Endodermal cell (in vitro differentiated cells): ENCODE data around the gene FARP1. TPM values are rescaled to one million over a fixed set of nuclear protein-coding genes. Genes with fewer than 3 reads are reported as not detected.

Experiments
- DNase-seq: peaks from one replicate; pipeline ENCODE4 v3.0.0-alpha.2; 2017
- H3K27ac ChIP-seq: 2 replicates; pipeline ENCODE4 v1.5.1; 2013; ENCODE audit warnings: mild to moderate bottlenecking, low read depth, low read length, moderate library complexity
- H3K27me3 ChIP-seq: 2 replicates; pipeline ENCODE4 v1.6.1; 2013; ENCODE audit warnings: mild to moderate bottlenecking, low read length, moderate library complexity; ENCODE audit not compliant: insufficient read depth, control insufficient read depth, poor library complexity, severe bottlenecking
- H3K36me3 ChIP-seq: 2 replicates; pipeline ENCODE4 v1.7.0; 2013; ENCODE audit warnings: mild to moderate bottlenecking, low read length, moderate library complexity; ENCODE audit not compliant: control insufficient read depth, insufficient read depth
- H3K4me1 ChIP-seq: one replicate; pipeline ENCODE4 v1.7.0; 2013; ENCODE audit warnings: low read length; ENCODE audit not compliant: control insufficient read depth, insufficient read depth
- H3K4me3 ChIP-seq: 2 replicates; pipeline ENCODE4 v1.5.1; 2013; ENCODE audit warnings: mild to moderate bottlenecking, low read length, moderate library complexity
- H3K9ac ChIP-seq: 2 replicates; pipeline ENCODE4 v1.6.1; 2013; ENCODE audit warnings: mild to moderate bottlenecking, low read length, moderate library complexity; ENCODE audit not compliant: poor library complexity, severe bottlenecking; ENCODE audit errors: extremely low read depth
- H3K9me3 ChIP-seq: 2 replicates; pipeline ENCODE4 v1.6.1; 2013; ENCODE audit warnings: mild to moderate bottlenecking, low read length, moderate library complexity; ENCODE audit not compliant: control insufficient read depth
- H3K27ac Mint-ChIP-seq: 2 replicates; pipeline ENCODE4 v1.8.0; 2020; ENCODE audit warnings: mixed read lengths
- H3K27me3 Mint-ChIP-seq: 2 replicates; pipeline ENCODE4 v1.8.0; 2021; ENCODE audit warnings: mild to moderate bottlenecking, mixed read lengths; ENCODE audit not compliant: insufficient read depth
- H3K36me3 Mint-ChIP-seq: 2 replicates; pipeline ENCODE4 v1.8.0; 2020; ENCODE audit warnings: low read depth, mixed read lengths
- H3K4me1 Mint-ChIP-seq: 2 replicates; pipeline ENCODE4 v1.8.0; 2020; ENCODE audit warnings: mixed read lengths
- H3K4me3 Mint-ChIP-seq: 2 replicates; pipeline ENCODE4 v1.8.0; 2020; ENCODE audit warnings: mild to moderate bottlenecking, moderate library complexity, mixed read lengths
- H3K9me3 Mint-ChIP-seq: 2 replicates; pipeline ENCODE4 v1.8.0; 2020; ENCODE audit warnings: mild to moderate bottlenecking, mixed read lengths
- WGBS, 2 experiments: methylation state at CpG; one replicate each; pipeline versions ENCODE4 v1.1.5 to v1.1.7; 2013; ENCODE audit warnings: missing lambda C conversion rate in 2 of 2, mixed read lengths in 1 of 2; ENCODE audit not compliant: insufficient coverage in 1 of 2, insufficient read length in 1 of 2; 5-methylcytosine and 5-hydroxymethylcytosine counted together
- total RNA-seq, 2 donors: library from RNA; stranded (reverse); fragmentation: NEBNext Ultra II Directional in 1 of 2; extraction: Animal tissue kit (Norgen Biotek cat#: 25700) in 1 of 2; gene quantifications; 2 replicates in 1 of 2; 3 replicates in 1 of 2; pipeline ENCODE4 v1.2.1, GENCODE V29; 2021
- TF ChIP-seq, protein P1 (sequence below): fragments of 200-600 bp; sonication (generic); conservative IDR thresholded peaks from 2 replicates; pipeline ENCODE4 v1.5.0; 2021; ENCODE audit warnings: antibody characterized with exemption, mild to moderate bottlenecking

FARP1 gene
- total RNA-seq, 2 donors from 2014 or later: 237 to 319 TPM

GRCh38 chr13:98451676-98452470 lies 309.0 kb downstream of the FARP1 start:
- Histone ChIP-seq H3K36me3 (peaks cover 88% of the 10 kb centered on the region), H3K4me3 (no peak overlapping the region), H3K9me3 (no peaks in the 10 kb centered on the region), H3K9ac (no peak overlapping the region), H3K27me3 (no peaks in the 10 kb centered on the region), H3K27ac (peak overlapping the region; percentile 80), H3K4me1 (peaks cover 15% of the 10 kb centered on the region)
- DNase-seq: no peak
- Mint-ChIP-seq H3K4me1 (peaks cover 31% of the 10 kb centered on the region), H3K27me3 (no peaks in the 10 kb centered on the region), H3K4me3 (no peak overlapping the region), H3K9me3 (no peaks in the 10 kb centered on the region), H3K36me3 (peaks cover 64% of the 10 kb centered on the region), H3K27ac (peak overlapping the region; percentile 89)
- WGBS, 2 experiments: 92 to 95% methylated on average over 16 to 23 of the region's 23 CpGs
- TF ChIP-seq, protein P1, sequence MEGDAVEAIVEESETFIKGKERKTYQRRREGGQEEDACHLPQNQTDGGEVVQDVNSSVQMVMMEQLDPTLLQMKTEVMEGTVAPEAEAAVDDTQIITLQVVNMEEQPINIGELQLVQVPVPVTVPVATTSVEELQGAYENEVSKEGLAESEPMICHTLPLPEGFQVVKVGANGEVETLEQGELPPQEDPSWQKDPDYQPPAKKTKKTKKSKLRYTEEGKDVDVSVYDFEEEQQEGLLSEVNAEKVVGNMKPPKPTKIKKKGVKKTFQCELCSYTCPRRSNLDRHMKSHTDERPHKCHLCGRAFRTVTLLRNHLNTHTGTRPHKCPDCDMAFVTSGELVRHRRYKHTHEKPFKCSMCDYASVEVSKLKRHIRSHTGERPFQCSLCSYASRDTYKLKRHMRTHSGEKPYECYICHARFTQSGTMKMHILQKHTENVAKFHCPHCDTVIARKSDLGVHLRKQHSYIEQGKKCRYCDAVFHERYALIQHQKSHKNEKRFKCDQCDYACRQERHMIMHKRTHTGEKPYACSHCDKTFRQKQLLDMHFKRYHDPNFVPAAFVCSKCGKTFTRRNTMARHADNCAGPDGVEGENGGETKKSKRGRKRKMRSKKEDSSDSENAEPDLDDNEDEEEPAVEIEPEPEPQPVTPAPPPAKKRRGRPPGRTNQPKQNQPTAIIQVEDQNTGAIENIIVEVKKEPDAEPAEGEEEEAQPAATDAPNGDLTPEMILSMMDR: no peak

DNA sequence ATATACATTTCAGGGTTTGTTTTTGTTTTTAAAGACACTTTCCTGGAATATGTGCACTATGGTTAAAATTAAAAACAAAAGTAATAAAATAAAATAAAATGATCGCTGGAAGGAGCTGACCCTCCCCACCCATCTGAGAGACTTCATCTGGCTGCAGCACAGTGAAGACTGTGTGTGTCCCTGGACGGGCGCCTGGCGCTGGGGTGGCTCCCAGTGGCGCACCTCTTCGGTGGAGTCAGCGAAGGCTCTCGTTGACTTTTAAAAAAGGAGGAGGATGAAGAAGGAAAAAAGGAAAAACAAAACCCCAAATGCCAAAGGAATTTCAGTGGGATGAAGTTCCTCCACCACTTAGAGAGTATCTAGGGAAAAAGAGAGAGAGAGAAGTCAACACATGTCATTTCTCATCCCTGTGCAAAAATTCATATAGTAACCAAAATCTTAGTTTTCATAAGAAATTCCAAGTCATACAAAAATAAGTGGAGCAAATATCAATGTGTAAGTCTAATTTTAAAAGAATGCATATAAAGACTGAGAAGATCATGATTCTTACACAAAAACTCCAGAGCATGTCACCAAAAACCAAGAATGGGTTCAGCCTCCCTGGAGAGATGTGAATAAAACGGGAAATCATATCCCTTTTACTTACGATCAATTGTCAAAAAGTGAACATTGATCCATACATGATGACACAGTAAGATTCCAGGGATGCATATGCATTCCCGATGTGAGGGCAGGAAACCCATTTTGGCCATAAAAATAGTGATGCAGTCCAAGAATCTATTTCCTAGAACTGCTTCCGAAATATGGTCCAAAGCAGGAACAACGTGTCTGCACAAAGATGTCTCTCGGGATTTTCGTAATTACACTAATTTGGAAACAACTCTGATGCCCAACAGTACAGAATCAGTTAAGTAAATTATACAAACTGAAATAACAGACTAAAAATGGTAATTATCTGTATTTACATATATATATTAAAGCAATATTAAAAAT lies 310.3 kb downstream of the FARP1 start:
- no peaks in the 10 kb centered on the region for H3K27me3 Mint-ChIP-seq
- H3K36me3 ChIP-seq: peaks cover 86% of the 10 kb centered on the region
- H3K4me1 ChIP-seq: peaks cover 15% of the 10 kb centered on the region
- no peaks in the 10 kb centered on the region for H3K9me3 ChIP-seq
- DNase-seq: no peak
- no peaks in the 10 kb centered on the region for H3K9me3 Mint-ChIP-seq
- H3K4me3 ChIP-seq: no peak overlapping the region
- TF ChIP-seq, protein P1: no peak
- H3K27ac Mint-ChIP-seq: no peak overlapping the region
- H3K27ac ChIP-seq: no peak overlapping the region
- H3K4me1 Mint-ChIP-seq: peaks cover 31% of the 10 kb centered on the region
- 96 to 98% methylated on average over 9 to 15 of the region's 15 CpGs for WGBS, 2 experiments
- H3K27me3 ChIP-seq: no peaks in the 10 kb centered on the region
- H3K36me3 Mint-ChIP-seq: peaks cover 61% of the 10 kb centered on the region
- no peak overlapping the region for H3K9ac ChIP-seq
- no peak overlapping the region for H3K4me3 Mint-ChIP-seq

- H3K27me3 ChIP-seq: no peaks in the 10 kb centered on the region
- no peak overlapping the region for H3K9ac ChIP-seq
- Mint-ChIP-seq H3K27ac (no peak overlapping the region), H3K4me3 (no peak overlapping the region), H3K27me3 (no peaks in the 10 kb centered on the region), H3K9me3 (no peaks in the 10 kb centered on the region), H3K4me1 (peaks cover 26% of the 10 kb centered on the region), H3K36me3 (peaks cover 56% of the 10 kb centered on the region)
- H3K4me3 ChIP-seq: no peak overlapping the region
- no peak for DNase-seq
- H3K36me3 ChIP-seq: peaks cover 85% of the 10 kb centered on the region
- WGBS, 2 experiments: 90 to 94% methylated on average over 7 of the region's 7 CpGs
- H3K9me3 ChIP-seq: no peaks in the 10 kb centered on the region
- no peak overlapping the region for H3K27ac ChIP-seq
- TF ChIP-seq, protein P1: no peak
- H3K4me1 ChIP-seq: peaks cover 15% of the 10 kb centered on the region
These were observed 311.5 kb downstream of the FARP1 start for GRCh38 chr13:98454389-98454881.
